ENCODE data around the gene NUDCD3. TPM values are rescaled to one million over a fixed set of nuclear protein-coding genes. Genes with fewer than 3 reads are reported as not detected.
A peak's percentile ranks its signal among the peaks of the same experiment; 100 is the strongest.

NUDCD3 gene
- total RNA-seq, 4 donors from 2014 or later, result 44.9 to 92.4 (median 73.0) TPM

DNA sequence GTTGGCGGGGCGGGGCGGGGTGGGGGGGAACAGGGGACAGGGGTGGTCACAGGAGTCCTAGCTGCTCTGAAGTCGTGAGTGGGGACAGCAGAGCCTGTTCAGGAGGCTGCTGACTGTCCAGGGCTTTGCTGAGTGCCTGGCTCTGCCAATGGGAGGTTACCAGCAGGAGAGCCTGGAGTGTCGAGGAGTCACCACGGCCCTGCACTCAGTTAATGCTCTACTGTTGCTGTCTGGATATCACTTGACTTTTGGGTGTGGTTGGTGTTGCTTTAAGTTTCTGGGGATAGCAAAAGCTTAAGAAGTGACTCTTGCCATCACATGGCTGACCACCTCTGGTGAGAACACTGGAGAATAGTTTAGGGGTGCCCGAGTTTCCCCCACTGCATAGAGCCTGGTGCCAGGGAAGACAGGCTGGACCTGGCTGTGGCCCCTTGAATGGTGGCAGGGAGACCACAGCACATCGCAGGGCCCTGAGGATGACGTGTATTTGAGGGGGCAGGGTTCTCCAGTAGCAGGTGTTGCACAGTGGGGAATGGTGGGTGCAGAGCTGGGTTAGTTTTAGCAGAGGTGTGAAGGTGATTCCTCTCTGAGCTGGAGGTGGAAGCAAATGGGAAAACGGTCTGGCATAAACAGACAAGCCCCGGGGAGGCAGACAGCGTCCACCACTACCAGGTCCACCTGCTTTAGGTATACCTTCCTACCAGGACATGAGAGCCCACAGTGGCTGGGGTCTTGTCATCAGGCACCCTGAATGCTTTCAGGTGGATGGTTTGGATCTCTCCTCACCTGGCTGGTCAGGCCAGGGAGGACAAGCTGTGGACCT lies 110.9 kb downstream of the NUDCD3 start:
- intact Hi-C loops (cut with DNase I), result no loop called here
- peak; percentile 85 for DNase-seq (ENCODE audit: extremely low spot score)
- Histone ChIP-seq H3K4me3 (no peak overlapping the region), H3K27me3 (peaks cover 0 to 6% (median 0%) of the 10 kb centered on the region in 4 donors), H3K27ac (replicated peaks in 1 of 4) (no peak overlapping the region), H3K4me1 (peaks cover 0 to 4% (median 2%) of the 10 kb centered on the region in 4 donors), H3K9me3 (no peaks in the 10 kb centered on the region), H3K36me3 (peaks cover 0 to 40% (median 26%) of the 10 kb centered on the region in 4 donors)
- WGBS, result 87% methylated on average over 12 of the region's 12 CpGs
- TF ChIP-seq EP300 (IDR thresholded peaks at IDR 0.05) (no peak), POLR2A (IDR thresholded peaks at IDR 0.05; ENCODE audit: low read depth) (no peak), POLR2AphosphoS5 (IDR thresholded peaks at IDR 0.05) (no peak)
- TF ChIP-seq, protein P1, sequence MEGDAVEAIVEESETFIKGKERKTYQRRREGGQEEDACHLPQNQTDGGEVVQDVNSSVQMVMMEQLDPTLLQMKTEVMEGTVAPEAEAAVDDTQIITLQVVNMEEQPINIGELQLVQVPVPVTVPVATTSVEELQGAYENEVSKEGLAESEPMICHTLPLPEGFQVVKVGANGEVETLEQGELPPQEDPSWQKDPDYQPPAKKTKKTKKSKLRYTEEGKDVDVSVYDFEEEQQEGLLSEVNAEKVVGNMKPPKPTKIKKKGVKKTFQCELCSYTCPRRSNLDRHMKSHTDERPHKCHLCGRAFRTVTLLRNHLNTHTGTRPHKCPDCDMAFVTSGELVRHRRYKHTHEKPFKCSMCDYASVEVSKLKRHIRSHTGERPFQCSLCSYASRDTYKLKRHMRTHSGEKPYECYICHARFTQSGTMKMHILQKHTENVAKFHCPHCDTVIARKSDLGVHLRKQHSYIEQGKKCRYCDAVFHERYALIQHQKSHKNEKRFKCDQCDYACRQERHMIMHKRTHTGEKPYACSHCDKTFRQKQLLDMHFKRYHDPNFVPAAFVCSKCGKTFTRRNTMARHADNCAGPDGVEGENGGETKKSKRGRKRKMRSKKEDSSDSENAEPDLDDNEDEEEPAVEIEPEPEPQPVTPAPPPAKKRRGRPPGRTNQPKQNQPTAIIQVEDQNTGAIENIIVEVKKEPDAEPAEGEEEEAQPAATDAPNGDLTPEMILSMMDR (IDR thresholded peaks at IDR 0.05), result no peak

DNA sequence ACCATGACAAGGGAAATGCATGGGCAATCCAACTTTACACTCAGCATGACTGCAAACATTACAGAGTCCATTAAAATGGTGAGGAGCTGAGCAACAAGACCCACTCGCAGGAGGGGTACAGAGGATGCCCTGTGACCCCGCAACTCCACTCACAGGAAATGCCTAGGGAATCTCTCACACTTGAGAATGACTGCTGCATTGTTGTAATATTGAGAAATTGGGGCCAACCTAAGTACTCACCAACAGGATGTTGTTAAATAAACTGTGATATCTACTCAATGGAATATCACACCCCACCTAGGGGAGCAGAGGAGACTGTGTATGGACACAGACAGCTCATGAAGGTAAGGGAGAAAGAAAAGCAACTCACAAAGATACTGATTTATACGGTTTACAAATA lies 111.7 kb downstream of the NUDCD3 start:
- no peaks in the 10 kb centered on the region for H3K9me3 ChIP-seq
- WGBS, result 62% methylated on average over 3 of the region's 3 CpGs
- intact Hi-C loops (cut with DNase I), result no loop called here

DNA sequence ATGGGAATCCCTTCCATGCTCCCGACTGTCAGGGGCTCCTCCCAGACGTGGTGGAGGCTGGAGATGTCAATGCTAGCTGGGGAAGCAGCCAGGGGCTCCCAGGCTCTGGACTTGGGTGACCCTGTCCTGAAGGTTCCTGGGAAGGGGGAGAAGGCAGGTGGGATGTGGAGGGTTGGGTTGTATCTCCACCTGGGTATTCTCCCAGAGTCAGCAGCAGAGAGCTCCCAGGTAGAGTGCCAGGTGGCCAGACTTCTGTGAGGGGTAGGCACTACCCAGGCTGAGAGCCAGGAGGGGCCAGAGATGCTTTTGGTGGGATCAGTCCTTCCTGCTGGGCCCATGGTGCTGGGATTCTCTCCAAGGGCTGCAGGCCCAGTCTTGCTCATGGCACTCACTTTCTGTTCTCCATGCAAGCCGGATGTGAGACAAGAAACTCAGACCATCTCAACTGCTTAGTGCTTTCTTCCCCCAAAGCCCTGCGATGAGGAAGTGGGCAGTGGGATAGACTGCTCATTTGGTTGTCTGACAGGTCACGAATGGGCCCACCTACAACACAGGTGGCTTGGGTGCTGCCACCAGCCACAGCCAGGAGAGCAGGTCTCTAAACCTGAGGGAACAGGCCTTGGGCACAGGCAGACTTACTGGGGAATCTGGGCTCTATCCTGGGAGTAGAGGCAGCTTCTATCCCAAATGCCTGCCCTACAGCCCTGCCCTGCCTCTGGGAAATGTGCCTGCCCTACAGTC lies 112.6 kb downstream of the NUDCD3 start:
- Histone ChIP-seq H3K4me1 (no peaks in the 10 kb centered on the region), H3K27me3 (peaks cover 0 to 23% (median 0%) of the 10 kb centered on the region in 4 donors), H3K9me3 (no peaks in the 10 kb centered on the region), H3K27ac (replicated peaks in 1 of 4) (no peak overlapping the region), H3K36me3 (peaks cover 0 to 24% (median 10%) of the 10 kb centered on the region in 4 donors), H3K4me3 (no peak overlapping the region)
- TF ChIP-seq, protein P1 (IDR thresholded peaks at IDR 0.05), result no peak
- TF ChIP-seq POLR2AphosphoS5 (IDR thresholded peaks at IDR 0.05), result no peak
- TF ChIP-seq POLR2A (IDR thresholded peaks at IDR 0.05; ENCODE audit: low read depth), result no peak
- TF ChIP-seq EP300 (IDR thresholded peaks at IDR 0.05), result no peak
- WGBS, result 80% methylated on average over 1 of the region's 5 CpGs
- peak; percentile 86 for DNase-seq (ENCODE audit: extremely low spot score)
- intact Hi-C loops (cut with DNase I), result no loop called here

More for the DNA sequence above, 111.7 kb downstream of the NUDCD3 start:
- Histone ChIP-seq H3K4me3 (no peak overlapping the region), H3K27me3 (peaks cover 0 to 14% (median 0%) of the 10 kb centered on the region in 4 donors), H3K36me3 (peaks cover 0 to 31% (median 18%) of the 10 kb centered on the region in 4 donors), H3K27ac (replicated peaks in 1 of 4) (no peak overlapping the region), H3K4me1 (peaks cover 0 to 4% (median 2%) of the 10 kb centered on the region in 4 donors)
- no peak for DNase-seq (ENCODE audit: extremely low spot score)
- no peak for TF ChIP-seq POLR2A (IDR thresholded peaks at IDR 0.05; ENCODE audit: low read depth)
- no peak for TF ChIP-seq EP300 (IDR thresholded peaks at IDR 0.05)
- TF ChIP-seq POLR2AphosphoS5 (IDR thresholded peaks at IDR 0.05), result no peak
- TF ChIP-seq, protein P1 (IDR thresholded peaks at IDR 0.05), result no peak

DNA sequence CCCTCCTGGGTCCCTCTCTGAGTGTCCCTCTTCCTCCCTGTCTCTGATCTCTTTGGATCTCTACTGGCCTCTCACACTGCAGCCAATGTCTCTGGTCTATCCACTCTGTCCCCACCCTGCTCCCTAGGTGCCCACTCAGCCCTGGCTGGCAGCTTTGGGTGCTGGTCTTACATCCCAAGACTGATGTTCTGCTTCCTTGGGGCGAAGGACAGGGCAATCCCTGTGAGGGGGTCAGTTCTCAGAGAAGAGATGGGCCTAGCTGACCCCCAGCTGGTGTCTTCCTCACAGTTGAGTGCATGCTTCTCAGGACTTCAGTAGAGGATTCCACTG lies 113.4 kb downstream of the NUDCD3 start:
- Histone ChIP-seq H3K36me3 (peaks cover 0 to 16% (median 6%) of the 10 kb centered on the region in 4 donors), H3K27ac (replicated peaks in 1 of 4) (no peak overlapping the region), H3K4me3 (no peak overlapping the region), H3K27me3 (peaks cover 0 to 23% (median 0%) of the 10 kb centered on the region in 4 donors), H3K4me1 (no peaks in the 10 kb centered on the region), H3K9me3 (no peaks in the 10 kb centered on the region)
- peak; percentile 68 for DNase-seq (ENCODE audit: extremely low spot score)
- TF ChIP-seq EP300 (IDR thresholded peaks at IDR 0.05), result no peak
- no peak for TF ChIP-seq POLR2AphosphoS5 (IDR thresholded peaks at IDR 0.05)
- TF ChIP-seq, protein P1 (IDR thresholded peaks at IDR 0.05), result no peak
- no peak for TF ChIP-seq POLR2A (IDR thresholded peaks at IDR 0.05; ENCODE audit: low read depth)
- WGBS, result 71% methylated on average over 1 of the region's 1 CpG
- intact Hi-C loops (cut with DNase I), result no loop called here

All from esophagus muscularis mucosa (tissue), 4 donors.